Measurements from ENCODE around the gene ZFAND2A. TPM values are rescaled to one million over a fixed set of nuclear protein-coding genes. Genes with fewer than 3 reads are reported as not detected.
"Not testable (repeated sequence)": the region's sequence is repeated elsewhere in the genome, so short reads cannot be mapped to it uniquely, and the experiment has no call there.

Gene ZFAND2A
- total and polyA plus RNA-seq, 2 of the 8 experiments (the other 6 are each of a cell fraction or from before 2014, with no cell fraction given), result 16.6 to 20.3 TPM

GRCh38 chr7:1143031-1143430 lies 17.0 kb downstream of the ZFAND2A start:
- not testable (repeated sequence) for H3K4me1 ChIP-seq (replicated peaks in 1 of 4; ENCODE audit: control insufficient read depth in 3 of 4, insufficient read depth in 4 of 4, low read length in 3 of 4); H3K4me2 ChIP-seq (ENCODE audit: insufficient read depth in 1 of 2, low read depth in 2 of 2, low read length in 2 of 2); H2AK5ac ChIP-seq (ENCODE audit: low read depth, low read length); H3K9me3 ChIP-seq (ENCODE audit: insufficient read depth in 2 of 2, low read depth in 1 of 2, low read length in 1 of 2); H3K56ac ChIP-seq (replicated peaks; ENCODE audit: insufficient read length, low read depth, low read length); H3K23me2 ChIP-seq (ENCODE audit: low read depth, low read length); H4K91ac ChIP-seq (replicated peaks; ENCODE audit: insufficient read length, low read length); H3K27me3 ChIP-seq (replicated peaks in 1 of 4; ENCODE audit: control insufficient read depth in 3 of 4, extremely low read depth in 1 of 4, insufficient read depth in 3 of 4, low read length in 3 of 4); H3K9ac ChIP-seq (replicated peaks in 1 of 4; ENCODE audit: extremely low read depth in 1 of 4, low read depth in 3 of 4, low read length in 3 of 4); H4K8ac ChIP-seq (ENCODE audit: extremely low read depth, insufficient read depth, low read length); H3K4me3 ChIP-seq (ENCODE audit: extremely low read depth in 1 of 4, insufficient read depth in 2 of 4, low read depth in 3 of 4, low read length in 4 of 4); H3K27ac ChIP-seq (ENCODE audit: low read depth, low read length); H3K23ac ChIP-seq (ENCODE audit: insufficient read length); H2AFZ ChIP-seq (ENCODE audit: low read length); H4K20me1 ChIP-seq (replicated peaks in 1 of 2; ENCODE audit: control insufficient read depth in 1 of 2, insufficient read depth in 2 of 2, low read length in 2 of 2); H2BK120ac ChIP-seq (replicated peaks; ENCODE audit: low read depth, low read length); H4K5ac ChIP-seq (ENCODE audit: insufficient read length, low read depth, low read length); H3K36me3 ChIP-seq (ENCODE audit: control insufficient read depth in 2 of 4, insufficient read depth in 4 of 4, low read length in 3 of 4); H2BK5ac ChIP-seq (ENCODE audit: low read depth, low read length); FAIRE-seq; H3K79me1 ChIP-seq (ENCODE audit: low read depth, low read length); H3K18ac ChIP-seq (ENCODE audit: extremely low read depth, low read length); H3K4ac ChIP-seq (replicated peaks; ENCODE audit: insufficient read length, low read depth, low read length); DNase-seq (ENCODE audit: low read depth in 1 of 2, low spot score in 2 of 2); H2BK20ac ChIP-seq (ENCODE audit: low read length); H2BK12ac ChIP-seq (ENCODE audit: low read depth, low read length); H3K79me2 ChIP-seq (ENCODE audit: control insufficient read depth in 1 of 2, insufficient read depth in 2 of 2, low read length in 2 of 2); H3K14ac ChIP-seq (ENCODE audit: insufficient read length); H2BK15ac ChIP-seq (ENCODE audit: low read length)
- POLR2A ChIA-PET (ENCODE audit: partially characterized antibody), result interaction anchor here (1.0 kb wide), 1 partner anchor 14 kb away, joined by 3 read pairs; no protein-coding TSS in a partner anchor
- 83% methylated on average over 5 of the region's 5 CpGs; no CpG with 5 or more reads in 1 of the 2 experiments for WGBS, 2 experiments (ENCODE audit: extremely low coverage in 1 of 2, insufficient coverage in 1 of 2, insufficient read length in 1 of 2, insufficient replicate concordance in 2 of 2, low coverage in 1 of 2, low lambda C conversion rate in 2 of 2, missing lambda C conversion rate in 1 of 2)
- CTCF ChIA-PET (ENCODE audit: partially characterized antibody), result interaction anchor here (0.8 to 3.0 kb wide), 9 partner anchors 9 to 269 kb away, joined by 3 to 15 read pairs (median 5); no protein-coding TSS in a partner anchor
